GM12874 (cell line): ENCODE data around the gene KCNE2.

ENCODE experiments used
- CTCF ChIP-seq: IDR thresholded peaks from 2 replicates; pipeline ENCODE4 v1.5.1; 2011; ENCODE audit warnings: low read depth, mild to moderate bottlenecking, control low read depth, low read length, moderate library complexity; ENCODE audit not compliant: insufficient read depth

Gene KCNE2

GRCh38 chr21:34335316-34335715, 28.5 kb upstream of the KCNE2 start:
- TF ChIP-seq CTCF: no peak

- no peak for TF ChIP-seq CTCF
Observed at GRCh38 chr21:34336245-34336644, 27.6 kb upstream of the KCNE2 start.

GRCh38 chr21:34336756-34337391, 26.9 kb upstream of the KCNE2 start:
- TF ChIP-seq CTCF: no peak

- no peak for TF ChIP-seq CTCF
Observed at GRCh38 chr21:34337741-34338140, 26.1 kb upstream of the KCNE2 start.

GRCh38 chr21:34338226-34338625, 25.6 kb upstream of the KCNE2 start:
- no peak for TF ChIP-seq CTCF

GRCh38 chr21:34340061-34340460, 23.7 kb upstream of the KCNE2 start:
- no peak for TF ChIP-seq CTCF

- no peak for TF ChIP-seq CTCF
Observed at GRCh38 chr21:34342476-34342875, 21.3 kb upstream of the KCNE2 start.

- no peak for TF ChIP-seq CTCF
Observed at GRCh38 chr21:34343347-34343746, 20.5 kb upstream of the KCNE2 start.
